B cell (primary cell): Measurements from ENCODE around the gene MRPL54.

Experiments used
- EZH2 ChIP-seq: IDR thresholded peaks from 2 replicates; pipeline ENCODE4 v1.6.1; 2012; ENCODE audit warnings: borderline replicate concordance, low read depth, mild to moderate bottlenecking, moderate library complexity, low read length; ENCODE audit not compliant: insufficient read depth, poor library complexity, severe bottlenecking
- TF ChIP-seq, protein P1 (sequence below): fragments of 200-600 bp; IDR thresholded peaks from one replicate; pipeline ENCODE4 v1.8.0; 2022; ENCODE audit warnings: antibody characterized with exemption, mild to moderate bottlenecking

DNA sequence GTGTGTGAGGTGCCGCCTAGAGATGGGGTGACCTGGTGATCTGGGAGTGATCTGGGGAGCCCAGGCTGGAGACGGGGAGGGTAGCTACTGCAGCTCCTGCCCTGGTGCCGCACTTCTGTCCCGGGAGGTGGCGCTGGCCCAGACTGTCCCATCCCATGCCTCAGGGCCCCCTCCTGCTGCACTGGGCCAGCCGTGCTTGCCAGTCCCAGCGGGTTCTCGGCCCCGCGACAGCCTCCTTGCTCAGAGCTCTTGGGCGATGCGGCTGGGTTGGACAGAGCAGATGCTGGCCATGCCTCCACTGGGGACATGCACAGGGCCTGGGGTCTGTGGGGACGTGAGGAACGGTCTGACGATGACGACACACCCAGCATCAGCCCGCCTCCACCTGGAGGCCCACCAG lies 7.0 kb downstream of the MRPL54 start:
- TF ChIP-seq, protein P1, sequence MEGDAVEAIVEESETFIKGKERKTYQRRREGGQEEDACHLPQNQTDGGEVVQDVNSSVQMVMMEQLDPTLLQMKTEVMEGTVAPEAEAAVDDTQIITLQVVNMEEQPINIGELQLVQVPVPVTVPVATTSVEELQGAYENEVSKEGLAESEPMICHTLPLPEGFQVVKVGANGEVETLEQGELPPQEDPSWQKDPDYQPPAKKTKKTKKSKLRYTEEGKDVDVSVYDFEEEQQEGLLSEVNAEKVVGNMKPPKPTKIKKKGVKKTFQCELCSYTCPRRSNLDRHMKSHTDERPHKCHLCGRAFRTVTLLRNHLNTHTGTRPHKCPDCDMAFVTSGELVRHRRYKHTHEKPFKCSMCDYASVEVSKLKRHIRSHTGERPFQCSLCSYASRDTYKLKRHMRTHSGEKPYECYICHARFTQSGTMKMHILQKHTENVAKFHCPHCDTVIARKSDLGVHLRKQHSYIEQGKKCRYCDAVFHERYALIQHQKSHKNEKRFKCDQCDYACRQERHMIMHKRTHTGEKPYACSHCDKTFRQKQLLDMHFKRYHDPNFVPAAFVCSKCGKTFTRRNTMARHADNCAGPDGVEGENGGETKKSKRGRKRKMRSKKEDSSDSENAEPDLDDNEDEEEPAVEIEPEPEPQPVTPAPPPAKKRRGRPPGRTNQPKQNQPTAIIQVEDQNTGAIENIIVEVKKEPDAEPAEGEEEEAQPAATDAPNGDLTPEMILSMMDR = no peak
- TF ChIP-seq EZH2 = no peak
